Measurements from ENCODE around the gene STRBP. TPM values are rescaled to one million over a fixed set of nuclear protein-coding genes. Genes with fewer than 3 reads are reported as not detected.

The STRBP gene
- total RNA-seq, 1 donor from 2014 or later = 22.1 TPM

DNA sequence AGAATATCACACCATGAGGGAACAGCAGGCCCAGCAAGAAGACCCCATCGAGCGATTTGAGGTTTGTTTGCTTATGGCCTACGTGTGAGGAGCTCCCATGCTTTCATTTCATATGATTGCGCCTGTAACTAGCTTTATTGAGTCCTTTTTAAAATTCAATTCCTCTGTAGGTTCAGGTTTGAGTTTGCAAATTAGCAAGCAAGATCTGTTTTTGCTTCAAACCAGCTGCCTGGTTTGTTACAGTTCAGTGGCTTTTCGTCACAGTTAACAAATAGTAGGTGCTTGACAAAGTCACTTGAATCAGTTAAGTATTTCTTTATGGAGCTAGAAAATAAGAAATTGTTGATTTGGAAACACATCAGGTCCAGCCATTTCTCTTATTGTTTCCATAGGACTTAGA, 178.6 kb downstream of the STRBP start:
- H3K27ac Mint-ChIP-seq = no peak overlapping the region
- no peak for DNase-seq (ENCODE audit: low spot score)
- H3K4me3 Mint-ChIP-seq = no peak overlapping the region
- H3K36me3 Mint-ChIP-seq (ENCODE audit: low read depth) = peaks cover 32% of the 10 kb centered on the region
- no peaks in the 10 kb centered on the region for H3K27me3 Mint-ChIP-seq (ENCODE audit: insufficient read depth)
- H3K9me3 Mint-ChIP-seq = no peaks in the 10 kb centered on the region
- H3K4me1 Mint-ChIP-seq (ENCODE audit: low read depth) = no peaks in the 10 kb centered on the region
- intact Hi-C loops (cut with micrococcal nuclease) = no loop called here

DNA sequence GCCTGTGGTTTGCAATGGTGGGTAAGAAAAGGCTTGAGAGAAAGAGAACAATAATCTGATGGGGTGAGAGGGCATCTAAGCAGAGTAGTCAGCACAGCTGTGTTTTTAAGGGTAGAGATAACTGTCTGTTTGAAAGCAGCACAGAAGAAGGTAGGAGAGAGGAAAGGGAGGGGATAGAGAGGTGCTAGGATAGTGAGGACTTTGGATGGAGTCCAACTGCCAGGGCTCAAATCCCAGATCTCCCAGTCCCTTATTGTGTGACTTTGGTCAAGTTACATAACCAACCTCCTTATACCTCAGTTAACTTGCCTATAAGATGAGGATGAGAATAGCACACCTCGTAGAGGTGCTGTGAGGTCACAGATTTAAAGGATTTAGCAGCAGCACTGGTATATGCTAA, 179.3 kb downstream of the STRBP start:
- H3K27ac Mint-ChIP-seq = no peak overlapping the region
- no peak for DNase-seq (ENCODE audit: low spot score)
- H3K9me3 Mint-ChIP-seq = no peaks in the 10 kb centered on the region
- no peak overlapping the region for H3K4me3 Mint-ChIP-seq
- intact Hi-C loops (cut with micrococcal nuclease) = no loop called here
- H3K4me1 Mint-ChIP-seq (ENCODE audit: low read depth) = no peaks in the 10 kb centered on the region
- H3K36me3 Mint-ChIP-seq (ENCODE audit: low read depth) = peaks cover 33% of the 10 kb centered on the region
- no peaks in the 10 kb centered on the region for H3K27me3 Mint-ChIP-seq (ENCODE audit: insufficient read depth)

DNA sequence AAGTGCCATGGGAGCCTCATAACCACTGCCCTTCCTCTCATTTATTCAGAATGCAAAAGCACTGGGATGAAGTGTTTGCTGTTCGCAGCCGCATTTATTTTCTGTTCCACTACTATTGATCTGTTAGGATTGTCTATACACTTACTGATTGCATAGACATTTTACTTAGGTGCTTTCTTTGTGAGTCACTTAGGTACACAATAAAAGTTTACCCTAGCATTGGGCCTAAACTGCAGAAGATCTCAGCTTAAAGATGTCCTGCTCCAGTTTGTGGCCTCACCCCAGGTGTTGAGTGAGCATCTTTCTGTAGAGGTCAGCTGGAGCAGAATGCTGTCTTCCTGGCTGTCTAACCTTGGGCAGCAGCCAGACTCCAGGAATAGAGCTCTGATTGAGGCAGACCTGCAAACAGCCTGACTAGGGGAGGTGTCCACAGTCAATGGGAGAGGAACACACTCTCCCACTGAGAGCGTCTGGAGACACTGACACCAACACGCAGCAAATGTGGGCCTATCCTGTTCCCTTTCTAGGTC, 181.0 kb downstream of the STRBP start:
- no peaks in the 10 kb centered on the region for H3K4me1 Mint-ChIP-seq (ENCODE audit: low read depth)
- no peaks in the 10 kb centered on the region for H3K9me3 Mint-ChIP-seq
- H3K27ac Mint-ChIP-seq = no peak overlapping the region
- H3K36me3 Mint-ChIP-seq (ENCODE audit: low read depth) = peaks cover 22% of the 10 kb centered on the region
- intact Hi-C loops (cut with micrococcal nuclease) = no loop called here
- no peak overlapping the region for H3K4me3 Mint-ChIP-seq
- DNase-seq (ENCODE audit: low spot score) = no peak
- no peaks in the 10 kb centered on the region for H3K27me3 Mint-ChIP-seq (ENCODE audit: insufficient read depth)

DNA sequence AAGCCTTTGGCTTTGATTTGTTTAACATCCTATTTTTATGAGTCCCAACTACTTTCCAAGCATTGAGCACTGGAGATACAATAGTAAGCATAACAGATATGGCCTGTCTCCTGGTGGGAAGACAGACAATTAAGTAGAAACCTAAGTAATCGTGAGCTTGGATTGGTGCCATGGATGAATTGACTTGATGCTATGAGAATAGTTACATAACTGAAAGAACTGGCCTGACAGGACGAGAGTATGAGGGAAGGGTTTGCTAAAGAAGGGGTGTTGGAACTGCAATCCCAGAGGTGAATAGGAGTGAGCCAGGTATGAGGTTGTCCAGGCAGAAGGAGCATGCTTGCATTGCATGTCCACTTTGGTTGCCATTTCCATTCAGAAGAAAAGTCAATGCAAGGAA, 182.5 kb downstream of the STRBP start:
- Mint-ChIP-seq H3K27me3 (ENCODE audit: insufficient read depth) (no peaks in the 10 kb centered on the region), H3K4me1 (ENCODE audit: low read depth) (no peaks in the 10 kb centered on the region), H3K9me3 (no peaks in the 10 kb centered on the region), H3K27ac (no peak overlapping the region), H3K36me3 (ENCODE audit: low read depth) (peaks cover 20% of the 10 kb centered on the region), H3K4me3 (no peak overlapping the region)
- DNase-seq (ENCODE audit: low spot score) = no peak
- intact Hi-C loops (cut with micrococcal nuclease) = no loop called here

DNA sequence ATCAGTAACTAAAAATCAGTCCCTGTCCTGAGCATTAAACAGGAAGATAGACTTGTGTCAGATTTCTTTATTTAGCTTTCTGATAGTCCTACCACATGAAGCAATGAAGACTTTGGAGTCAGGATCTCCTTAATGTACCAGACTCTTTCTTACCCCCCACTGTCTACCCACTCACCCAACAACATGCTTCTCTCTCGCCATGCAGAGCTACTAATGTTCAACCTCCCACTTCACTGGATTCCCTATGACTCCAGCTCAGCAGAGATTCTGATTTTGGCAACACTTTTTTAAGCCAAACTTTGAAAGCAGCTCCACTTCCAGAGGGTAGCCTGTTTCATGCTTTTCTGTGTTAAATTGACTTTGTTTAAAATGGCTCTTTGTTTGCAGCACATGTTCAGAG, 184.1 kb downstream of the STRBP start:
- H3K9me3 Mint-ChIP-seq = no peaks in the 10 kb centered on the region
- no peak for DNase-seq (ENCODE audit: low spot score)
- peaks cover 15% of the 10 kb centered on the region for H3K36me3 Mint-ChIP-seq (ENCODE audit: low read depth)
- no peaks in the 10 kb centered on the region for H3K27me3 Mint-ChIP-seq (ENCODE audit: insufficient read depth)
- no peak overlapping the region for H3K4me3 Mint-ChIP-seq
- H3K4me1 Mint-ChIP-seq (ENCODE audit: low read depth) = no peaks in the 10 kb centered on the region
- no peak overlapping the region for H3K27ac Mint-ChIP-seq
- intact Hi-C loops (cut with micrococcal nuclease) = loop anchor here (5.0 kb wide), 1 partner anchor 183 kb away; the partner anchor contains the start of gene STRBP

DNA sequence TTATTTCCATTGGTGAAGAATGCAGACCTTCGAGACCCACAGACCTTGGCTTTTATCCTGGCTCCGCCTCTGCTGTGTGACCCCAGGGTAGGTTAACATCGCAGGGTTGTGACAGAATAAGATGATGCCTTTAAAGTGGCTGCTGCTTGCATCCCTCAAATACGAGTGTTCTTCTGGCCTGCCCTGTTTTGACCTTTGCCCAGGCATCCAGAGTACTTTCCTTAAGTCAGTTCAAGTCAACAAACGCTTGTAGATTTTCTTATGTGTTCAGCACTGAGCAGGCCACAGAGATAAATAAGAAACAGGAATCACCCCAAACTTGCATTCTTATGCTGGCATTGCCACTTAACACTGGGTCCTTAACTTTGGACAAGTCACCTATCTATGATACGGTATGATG, 184.7 kb downstream of the STRBP start:
- no peak for DNase-seq (ENCODE audit: low spot score)
- H3K4me3 Mint-ChIP-seq = no peak overlapping the region
- intact Hi-C loops (cut with micrococcal nuclease) = loop anchor here (5.0 kb wide), 1 partner anchor 184 kb away; the partner anchor contains the start of gene STRBP
- H3K27ac Mint-ChIP-seq = no peak overlapping the region
- H3K36me3 Mint-ChIP-seq (ENCODE audit: low read depth) = peaks cover 11% of the 10 kb centered on the region
- no peaks in the 10 kb centered on the region for H3K9me3 Mint-ChIP-seq
- no peaks in the 10 kb centered on the region for H3K4me1 Mint-ChIP-seq (ENCODE audit: low read depth)
- no peaks in the 10 kb centered on the region for H3K27me3 Mint-ChIP-seq (ENCODE audit: insufficient read depth)

DNA sequence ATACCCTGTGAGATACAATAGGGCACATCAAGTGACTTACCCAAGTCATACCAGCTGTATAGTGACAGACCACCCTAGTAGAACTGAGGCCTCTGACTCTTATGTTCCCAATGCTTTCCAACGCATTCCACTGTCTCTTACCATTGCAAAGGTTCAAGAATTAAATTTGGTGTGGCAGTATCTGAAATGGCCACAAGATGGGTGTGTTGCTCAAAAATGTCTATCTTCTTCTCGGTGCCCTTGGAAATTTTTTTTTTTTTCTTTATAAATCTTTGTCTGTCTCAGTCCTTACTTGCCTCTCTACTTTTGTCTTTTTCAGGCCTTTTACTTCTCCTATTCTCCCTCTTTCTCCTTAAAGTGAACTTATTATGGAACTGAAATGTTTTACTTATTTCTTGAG, 186.6 kb downstream of the STRBP start:
- Mint-ChIP-seq H3K9me3 (no peaks in the 10 kb centered on the region), H3K27ac (no peak overlapping the region), H3K27me3 (ENCODE audit: insufficient read depth) (no peaks in the 10 kb centered on the region), H3K4me1 (ENCODE audit: low read depth) (no peaks in the 10 kb centered on the region), H3K36me3 (ENCODE audit: low read depth) (peaks cover 10% of the 10 kb centered on the region), H3K4me3 (no peak overlapping the region)
- no peak for DNase-seq (ENCODE audit: low spot score)
- intact Hi-C loops (cut with micrococcal nuclease) = loop anchor here (1.0 to 5.0 kb wide), 3 partner anchors 143 to 268 kb away; partner anchors contain the start of gene STRBP

DNA sequence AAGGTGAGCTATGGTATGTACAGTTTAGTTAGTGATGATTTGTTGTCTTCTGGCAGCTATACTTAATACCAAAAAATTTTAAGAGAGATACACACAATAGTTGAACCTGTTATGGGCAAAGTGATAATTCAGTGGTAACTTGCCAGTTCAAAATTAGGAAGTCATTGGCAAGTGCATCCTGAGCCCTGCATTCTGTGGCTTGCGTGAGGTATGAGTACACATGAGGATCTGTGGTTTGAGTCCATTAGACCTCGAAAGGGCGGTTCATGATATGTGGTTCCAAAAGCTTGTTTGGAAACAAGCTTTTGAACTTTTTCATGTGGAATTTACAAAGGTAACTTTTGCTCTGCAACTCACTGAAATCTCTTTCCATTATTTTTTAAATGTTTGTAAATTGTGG, 187.9 kb downstream of the STRBP start:
- intact Hi-C loops (cut with micrococcal nuclease) = loop anchor here (5.0 kb wide), 1 partner anchor 187 kb away; the partner anchor contains the start of gene STRBP
- H3K4me3 Mint-ChIP-seq = no peak overlapping the region
- H3K27ac Mint-ChIP-seq = no peak overlapping the region
- no peaks in the 10 kb centered on the region for H3K4me1 Mint-ChIP-seq (ENCODE audit: low read depth)
- H3K36me3 Mint-ChIP-seq (ENCODE audit: low read depth) = peaks cover 7% of the 10 kb centered on the region
- DNase-seq (ENCODE audit: low spot score) = no peak
- no peaks in the 10 kb centered on the region for H3K9me3 Mint-ChIP-seq
- H3K27me3 Mint-ChIP-seq (ENCODE audit: insufficient read depth) = no peaks in the 10 kb centered on the region

DNA sequence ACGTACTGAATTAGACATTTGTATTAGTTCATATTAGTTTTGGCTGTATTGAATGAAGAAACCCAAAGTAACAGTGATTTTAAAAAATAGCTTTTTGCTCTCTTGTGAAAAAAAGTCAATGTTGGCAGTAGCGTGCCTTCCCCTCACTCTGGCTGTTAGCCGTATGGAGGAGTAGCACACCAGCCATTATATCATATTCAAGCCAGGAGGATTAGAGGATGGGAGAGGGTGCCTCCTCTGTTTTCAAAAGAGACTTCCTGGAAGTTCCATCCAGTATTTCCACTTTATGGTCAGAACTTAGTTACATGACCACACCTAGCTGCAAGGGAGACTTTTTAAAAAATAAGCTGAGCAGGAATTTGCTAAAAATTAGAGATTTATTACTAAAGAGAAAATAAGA, 193.8 kb downstream of the STRBP start:
- intact Hi-C loops (cut with micrococcal nuclease) = no loop called here

DNA sequence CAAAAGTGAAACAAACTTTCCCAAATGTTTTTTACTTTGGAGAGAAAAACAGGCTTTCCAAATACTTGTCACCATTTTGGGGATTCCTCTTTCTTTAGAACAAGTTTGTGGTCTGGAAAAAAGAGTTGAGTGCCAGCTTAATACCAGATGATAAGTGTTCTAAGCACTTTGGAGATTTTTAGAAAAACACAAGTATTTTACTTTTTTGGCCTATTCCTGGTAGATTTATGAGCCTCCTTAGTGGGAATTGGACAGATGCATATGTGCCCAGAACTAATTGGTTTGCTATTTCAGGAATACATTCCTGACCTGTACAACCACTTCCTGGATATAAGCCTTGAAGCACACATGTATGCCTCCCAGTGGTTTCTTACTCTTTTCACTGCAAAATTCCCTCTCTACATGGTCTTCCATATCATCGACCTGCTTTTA, 194.4 kb downstream of the STRBP start:
- Mint-ChIP-seq H3K9me3 (no peaks in the 10 kb centered on the region), H3K27ac (no peak overlapping the region), H3K4me1 (ENCODE audit: low read depth) (peaks cover 12% of the 10 kb centered on the region), H3K4me3 (no peak overlapping the region), H3K27me3 (ENCODE audit: insufficient read depth) (no peaks in the 10 kb centered on the region), H3K36me3 (ENCODE audit: low read depth) (peaks cover 9% of the 10 kb centered on the region)
- intact Hi-C loops (cut with micrococcal nuclease) = no loop called here
- no peak for DNase-seq (ENCODE audit: low spot score)

More for the DNA sequence above, 193.8 kb downstream of the STRBP start:
- H3K9me3 Mint-ChIP-seq = no peaks in the 10 kb centered on the region
- no peak for DNase-seq (ENCODE audit: low spot score)
- no peak overlapping the region for H3K4me3 Mint-ChIP-seq
- H3K27ac Mint-ChIP-seq = no peak overlapping the region
- no peaks in the 10 kb centered on the region for H3K27me3 Mint-ChIP-seq (ENCODE audit: insufficient read depth)
- peaks cover 10% of the 10 kb centered on the region for H3K36me3 Mint-ChIP-seq (ENCODE audit: low read depth)
- H3K4me1 Mint-ChIP-seq (ENCODE audit: low read depth) = peaks cover 10% of the 10 kb centered on the region

DNA sequence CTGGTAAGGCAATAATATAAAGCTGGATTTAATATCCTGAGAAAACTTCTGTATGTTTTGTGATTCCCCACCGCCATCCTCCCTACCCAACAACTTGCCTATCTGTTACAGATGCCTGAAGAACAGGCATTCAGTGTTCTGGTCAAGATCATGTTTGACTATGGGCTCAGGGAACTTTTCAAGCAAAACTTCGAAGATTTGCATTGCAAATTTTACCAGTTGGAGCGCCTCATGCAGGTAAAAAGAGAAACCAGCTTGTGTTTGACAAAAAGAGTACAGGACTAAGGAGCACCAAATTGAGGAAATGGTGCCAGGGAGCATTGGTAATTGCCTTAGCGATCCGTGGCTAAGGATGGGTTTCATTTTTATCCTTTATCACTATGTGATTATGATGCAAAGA, 194.9 kb downstream of the STRBP start:
- no peaks in the 10 kb centered on the region for H3K9me3 Mint-ChIP-seq
- H3K4me3 Mint-ChIP-seq = no peak overlapping the region
- H3K36me3 Mint-ChIP-seq (ENCODE audit: low read depth) = peaks cover 9% of the 10 kb centered on the region
- no peak for DNase-seq (ENCODE audit: low spot score)
- intact Hi-C loops (cut with micrococcal nuclease) = no loop called here
- peaks cover 17% of the 10 kb centered on the region for H3K4me1 Mint-ChIP-seq (ENCODE audit: low read depth)
- no peak overlapping the region for H3K27ac Mint-ChIP-seq
- H3K27me3 Mint-ChIP-seq (ENCODE audit: insufficient read depth) = no peaks in the 10 kb centered on the region

DNA sequence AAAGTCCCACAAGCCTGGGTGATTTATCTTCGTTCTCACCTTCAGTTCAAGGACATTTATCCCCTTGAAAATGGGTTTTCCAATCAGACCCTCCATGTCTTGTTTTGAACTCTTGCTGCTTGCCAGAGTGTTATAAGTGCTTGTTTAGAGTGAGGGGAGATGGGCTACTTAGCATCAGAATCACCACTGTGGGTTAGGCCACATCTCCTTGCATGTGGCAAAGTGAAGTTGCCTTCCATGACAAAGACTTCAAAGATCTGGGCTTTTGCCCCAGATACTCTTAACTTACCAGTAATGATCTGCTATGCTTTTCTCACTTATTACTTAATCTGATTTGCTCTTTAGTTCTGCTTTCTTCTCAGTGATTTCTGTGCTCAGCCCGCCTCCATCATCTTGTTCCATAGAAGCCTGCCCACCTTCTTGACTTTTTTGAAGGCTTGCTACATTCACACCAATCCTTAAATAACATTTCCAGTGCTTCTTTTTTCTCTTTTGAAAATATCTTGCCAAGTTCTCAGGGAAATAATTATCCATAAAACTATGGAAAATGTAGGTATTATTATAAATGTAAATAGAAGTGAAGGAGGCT, 195.9 kb downstream of the STRBP start:
- no peaks in the 10 kb centered on the region for H3K9me3 Mint-ChIP-seq
- peaks cover 9% of the 10 kb centered on the region for H3K36me3 Mint-ChIP-seq (ENCODE audit: low read depth)
- H3K27ac Mint-ChIP-seq = no peak overlapping the region
- H3K4me1 Mint-ChIP-seq (ENCODE audit: low read depth) = peaks cover 17% of the 10 kb centered on the region
- intact Hi-C loops (cut with micrococcal nuclease) = no loop called here
- H3K27me3 Mint-ChIP-seq (ENCODE audit: insufficient read depth) = no peaks in the 10 kb centered on the region
- DNase-seq (ENCODE audit: low spot score) = no peak
- H3K4me3 Mint-ChIP-seq = no peak overlapping the region

All from activated T-helper 1 cell treated with anti-CD3 and anti-CD28 coated beads, Interleukin-12 subunit alpha, Interleukin-12 subunit beta, Interleukin-2, Interleukin-4 antibody, amounts not matched to agents 30 ng/mL and 10 ng/mL and 1 ng/mL, durations not matched to agents 14 hours and 24 hours and 36 hours (primary cell).